Endothelial cell of umbilical vein (primary cell): ENCODE measurements around the gene PRKAG2. TPM values are rescaled to one million over a fixed set of nuclear protein-coding genes. Genes with fewer than 3 reads are reported as not detected.

Experiments used
- BruUV-seq: library from RNA; stranded (reverse); fragments of 400-500 nt; replicated peaks from 2 replicates; lab custom pipeline; 2021; lab: Mats Ljungman, UMichigan
- CTCF ChIA-PET: fragments of 300-600, 350-600 bp; sonication (Branson Sonifier 250); formaldehyde crosslinking; loops from one replicate; lab custom pipeline; 2021; ENCODE audit warnings: antibody characterized with exemption, inconsistent platforms; lab: Charles Lee
- POLR2A ChIA-PET: fragments of 300-600, 350-600 bp; sonication (Branson Sonifier 250); formaldehyde crosslinking; loops from one replicate; lab custom pipeline; 2021; ENCODE audit warnings: antibody characterized with exemption, inconsistent platforms; lab: Charles Lee
- DNase-seq: peaks from one replicate; pipeline ENCODE4 v3.0.0-alpha.2; 2011; ENCODE audit warnings: low read depth, low spot score
- FAIRE-seq: peaks from 2 replicates; lab custom pipeline; 2011; peaks lifted over from hg19 to GRCh38; lab: Jason Lieb, UNC
- H2AFZ ChIP-seq: 2 replicates; pipeline ENCODE4 v1.6.0; 2012; ENCODE audit warnings: low read depth, low read length, control low read depth, inconsistent platforms
- H3K27ac ChIP-seq: 2 replicates; pipeline ENCODE4 v1.5.1; 2011; ENCODE audit warnings: low read depth, mild to moderate bottlenecking, control low read depth, low read length, moderate library complexity; ENCODE audit not compliant: insufficient read depth
- H3K27me3 ChIP-seq, 2 experiments: 2 replicates each; pipeline versions ENCODE4 v1.6.0 to v1.6.1; 2011; ENCODE audit warnings: low read length in 2 of 2, mixed read lengths in 1 of 2; ENCODE audit not compliant: control insufficient read depth in 2 of 2, insufficient read depth in 2 of 2
- H3K36me3 ChIP-seq, 2 experiments: 2 replicates in 1 of 2; 3 replicates in 1 of 2; pipeline ENCODE4 v1.5.1; 2011; ENCODE audit warnings: low read length in 2 of 2, mild to moderate bottlenecking in 1 of 2, moderate library complexity in 1 of 2; ENCODE audit not compliant: control insufficient read depth in 2 of 2, insufficient read depth in 2 of 2; ENCODE audit errors: extremely low read depth in 1 of 2
- H3K4me1 ChIP-seq: 3 replicates; pipeline ENCODE4 v1.5.1; 2011; ENCODE audit warnings: mild to moderate bottlenecking, low read length; ENCODE audit not compliant: control insufficient read depth, insufficient read depth; ENCODE audit errors: extremely low read depth
- H3K4me2 ChIP-seq: 2 replicates; pipeline ENCODE4 v1.6.1; 2011; ENCODE audit warnings: low read length, control low read depth, mixed read lengths; ENCODE audit not compliant: insufficient read depth
- H3K4me3 ChIP-seq, 3 experiments: fragments of 200-600 bp in 1 of 3; sonication (generic), shearing (Covaris generic) in 1 of 3; replicated peaks in 1 of 3; 2 replicates each; pipeline ENCODE4 v1.5.1; 2011 to 2016; ENCODE audit warnings: control low read depth in 3 of 3, low read length in 3 of 3, mild to moderate bottlenecking in 2 of 3, inconsistent platforms in 1 of 3, low read depth in 1 of 3, moderate library complexity in 1 of 3; ENCODE audit not compliant: insufficient read depth in 1 of 3
- H3K79me2 ChIP-seq: 2 replicates; pipeline ENCODE4 v1.6.0; 2012; ENCODE audit warnings: low read length, inconsistent platforms; ENCODE audit not compliant: control insufficient read depth, insufficient read depth
- H3K9ac ChIP-seq: replicated peaks from 2 replicates; pipeline ENCODE3; 2011; ENCODE audit warnings: low read length, control low read depth; ENCODE audit not compliant: insufficient read depth; ENCODE audit errors: extremely low read depth
- H3K9me1 ChIP-seq: replicated peaks from 3 replicates; pipeline ENCODE4 v1.6.0; 2011; ENCODE audit warnings: mild to moderate bottlenecking, low read length; ENCODE audit not compliant: control insufficient read depth, insufficient read depth; ENCODE audit errors: extremely low read depth
- H3K9me3 ChIP-seq: replicated peaks from 2 replicates; pipeline ENCODE4 v1.5.1; 2012; ENCODE audit warnings: low read length, inconsistent platforms; ENCODE audit not compliant: control insufficient read depth, insufficient read depth
- H4K20me1 ChIP-seq: replicated peaks from 2 replicates; pipeline ENCODE3; 2011; ENCODE audit warnings: mild to moderate bottlenecking, low read length; ENCODE audit not compliant: control insufficient read depth, insufficient read depth; ENCODE audit errors: extremely low read depth
- EZH2 ChIP-seq: IDR thresholded peaks from 2 replicates; pipeline ENCODE4 v1.6.1; 2012; ENCODE audit warnings: borderline replicate concordance, low read depth, mild to moderate bottlenecking, moderate library complexity, low read length, inconsistent platforms; ENCODE audit not compliant: severe bottlenecking
- FOS ChIP-seq: IDR thresholded peaks from 2 replicates; pipeline ENCODE4 v1.6.1; 2011; ENCODE audit warnings: mild to moderate bottlenecking, low read length, moderate library complexity, borderline replicate concordance; ENCODE audit not compliant: insufficient read depth
- GATA2 ChIP-seq: IDR thresholded peaks from 2 replicates; pipeline ENCODE4 v1.7.0; 2011; ENCODE audit warnings: low read depth, mild to moderate bottlenecking, moderate library complexity, mixed read lengths, low read length; ENCODE audit not compliant: insufficient read length, insufficient read depth
- JUN ChIP-seq: IDR thresholded peaks from 2 replicates; pipeline ENCODE4 v1.6.1; 2011; ENCODE audit warnings: borderline replicate concordance, low read depth; ENCODE audit not compliant: insufficient read length, insufficient read depth
- MYC ChIP-seq: IDR thresholded peaks from one replicate; pipeline ENCODE4 v1.6.1; 2011; ENCODE audit warnings: mild to moderate bottlenecking, low read depth, low read length
- POLR2A ChIP-seq: IDR thresholded peaks from 2 replicates; pipeline ENCODE4 v1.6.1; 2012; ENCODE audit warnings: low read depth, mild to moderate bottlenecking, control low read depth, low read length
- POLR2AphosphoS5 ChIP-seq: IDR thresholded peaks from 2 replicates; pipeline ENCODE4 v1.6.1; 2012; ENCODE audit warnings: low read depth, mild to moderate bottlenecking, control low read depth, low read length, moderate library complexity; ENCODE audit not compliant: insufficient read depth
- dilution Hi-C: fragments of 300-500 bp; cut with MboI; formaldehyde crosslinking; loops from one replicate; pipeline ENCODE4 v1.15.0; 2019; ENCODE audit warnings: low sequenced_read_pairs; ENCODE audit not compliant: extremely low pct_ligation_motif_present
- intact Hi-C: fragments of 100-400 bp; cut with micrococcal nuclease; formaldehyde crosslinking; loops from one replicate; pipeline ENCODE4 v1.10.0; 2022
- polyA plus RNA-seq, 4 experiments: library from polyadenylated mRNA; depleted of rRNA in 3 of 4; stranded (reverse) in 3 of 4; unstranded in 1 of 4; fragments of >200 nt; gene quantifications; 2 replicates each; pipeline versions ENCODE4 v1.2.1 to v1.2.3, GENCODE V29; 2011 to 2012; ENCODE audit warnings: missing spikeins in 1 of 4
- total RNA-seq: library from RNA; stranded (reverse); gene quantifications from 2 replicates; pipeline ENCODE4 v1.2.3, GENCODE V29; 2021
- TF ChIP-seq, protein P1 (sequence below): IDR thresholded peaks from 2 replicates; pipeline ENCODE4 v1.6.1; 2011; ENCODE audit not compliant: insufficient read depth, insufficient read length
- TF ChIP-seq, protein P2 (sequence below), 2 donors: IDR thresholded peaks; 1 replicate in 1 of 2; 2 replicates in 1 of 2; pipeline ENCODE4 v1.5.1; 2011; ENCODE audit warnings: low read length in 2 of 2, mild to moderate bottlenecking in 2 of 2, moderate library complexity in 2 of 2, control low read depth in 1 of 2, inconsistent platforms in 1 of 2, low read depth in 1 of 2; ENCODE audit not compliant: insufficient read depth in 1 of 2; ENCODE audit errors: extremely low read depth in 1 of 2

The PRKAG2 gene
- total and polyA plus RNA-seq, 2 donors (not counting 3 experiments of a cell fraction or from before 2014, with no cell fraction given): 19.3 to 51.5 TPM

DNA sequence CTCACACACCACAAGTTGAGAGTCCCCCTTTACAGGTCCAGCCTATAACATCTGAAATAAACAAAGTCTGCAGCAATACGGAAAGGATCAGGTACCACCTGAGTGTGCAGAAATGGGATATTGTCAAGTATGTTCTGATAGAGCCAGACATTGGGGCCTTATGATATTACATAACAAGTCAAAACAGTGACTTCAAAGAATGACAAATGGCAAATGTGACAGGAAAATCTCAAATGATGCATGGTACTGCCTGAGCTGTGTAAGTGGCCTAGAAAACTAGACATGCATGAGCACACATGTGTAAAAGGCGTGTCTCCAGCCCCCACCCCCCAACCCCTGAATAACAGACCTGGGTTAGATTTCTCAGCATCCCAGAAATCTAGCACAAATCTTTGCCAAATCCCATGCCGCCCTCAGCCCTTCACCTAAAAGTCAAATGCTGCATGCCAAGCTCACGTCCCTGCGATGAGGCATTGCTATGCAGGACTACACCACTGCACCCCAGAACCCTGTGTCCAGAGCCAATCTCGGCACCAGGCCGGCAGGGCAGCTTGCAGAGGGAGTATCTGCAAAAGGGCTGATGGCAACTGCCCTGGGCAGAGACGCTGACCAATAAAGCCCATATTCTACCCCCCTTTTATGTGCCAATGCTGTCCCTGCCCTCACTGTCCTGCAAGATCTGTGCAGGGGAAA lies 58.8 kb downstream of the PRKAG2 start:
- no TSS peak for BruUV-seq
- H3K79me2 ChIP-seq: no peaks in the 10 kb centered on the region
- no peaks in the 10 kb centered on the region for H3K4me1 ChIP-seq
- peaks cover 0 to 2% of the 10 kb centered on the region in 2 experiments for H3K27me3 ChIP-seq
- no peaks in the 10 kb centered on the region for H4K20me1 ChIP-seq
- H3K4me3 ChIP-seq: no peak overlapping the region
- intact Hi-C loops (no loop called here), dilution Hi-C loops (no loop called here)
- H3K9me1 ChIP-seq: no peaks in the 10 kb centered on the region
- ChIA-PET CTCF (no interaction called here), POLR2A (no interaction called here)
- TF ChIP-seq GATA2 (no peak), JUN (no peak)
- TF ChIP-seq, protein P1, sequence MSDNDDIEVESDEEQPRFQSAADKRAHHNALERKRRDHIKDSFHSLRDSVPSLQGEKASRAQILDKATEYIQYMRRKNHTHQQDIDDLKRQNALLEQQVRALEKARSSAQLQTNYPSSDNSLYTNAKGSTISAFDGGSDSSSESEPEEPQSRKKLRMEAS: no peak
- no peak overlapping the region for H2AFZ ChIP-seq
- H3K9me3 ChIP-seq: no peaks in the 10 kb centered on the region
- no peak overlapping the region for H3K9ac ChIP-seq
- DNase-seq (no peak), FAIRE-seq (no peak)
- H3K4me2 ChIP-seq: no peak overlapping the region
- H3K27ac ChIP-seq: no peak overlapping the region
- H3K36me3 ChIP-seq: no peaks in the 10 kb centered on the region

DNA sequence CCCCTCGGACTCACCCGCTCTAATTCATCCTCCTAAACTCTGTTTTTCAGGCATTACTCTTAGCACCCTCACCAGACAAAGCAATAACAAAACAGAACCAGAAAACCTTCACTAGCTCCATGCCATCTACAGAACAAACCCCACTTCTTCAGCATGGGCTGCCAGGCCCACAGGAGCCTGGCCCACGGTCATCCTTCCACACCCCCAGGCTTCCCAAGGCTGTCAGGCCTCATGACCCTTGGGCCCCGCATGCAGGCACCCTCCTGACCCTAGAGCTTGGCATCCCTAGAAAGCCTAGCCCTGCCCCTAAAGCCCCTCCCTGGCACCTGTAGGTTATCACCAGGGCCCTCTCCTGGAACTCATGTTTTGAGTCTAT lies 59.6 kb downstream of the PRKAG2 start:
- peaks cover 0 to under 1% of the 10 kb centered on the region in 2 experiments for H3K27me3 ChIP-seq
- BruUV-seq: no TSS peak
- DNase-seq (no peak), FAIRE-seq (no peak)
- no peak overlapping the region for H3K4me2 ChIP-seq
- no peak overlapping the region for H3K4me3 ChIP-seq
- ChIA-PET POLR2A (no interaction called here), CTCF (no interaction called here)
- no peaks in the 10 kb centered on the region for H3K9me1 ChIP-seq
- H2AFZ ChIP-seq: no peak overlapping the region
- no peaks in the 10 kb centered on the region for H4K20me1 ChIP-seq
- no peak overlapping the region for H3K27ac ChIP-seq
- H3K9ac ChIP-seq: no peak overlapping the region
- H3K4me1 ChIP-seq: no peaks in the 10 kb centered on the region
- no peaks in the 10 kb centered on the region for H3K79me2 ChIP-seq
- dilution Hi-C loops (no loop called here), intact Hi-C loops (no loop called here)
- H3K36me3 ChIP-seq: no peaks in the 10 kb centered on the region
- TF ChIP-seq, protein P1: no peak
- TF ChIP-seq MYC: no peak
- no peak for TF ChIP-seq JUN
- no peak for TF ChIP-seq FOS
- TF ChIP-seq POLR2A: no peak
- no peak for TF ChIP-seq EZH2
- TF ChIP-seq, protein P2, sequence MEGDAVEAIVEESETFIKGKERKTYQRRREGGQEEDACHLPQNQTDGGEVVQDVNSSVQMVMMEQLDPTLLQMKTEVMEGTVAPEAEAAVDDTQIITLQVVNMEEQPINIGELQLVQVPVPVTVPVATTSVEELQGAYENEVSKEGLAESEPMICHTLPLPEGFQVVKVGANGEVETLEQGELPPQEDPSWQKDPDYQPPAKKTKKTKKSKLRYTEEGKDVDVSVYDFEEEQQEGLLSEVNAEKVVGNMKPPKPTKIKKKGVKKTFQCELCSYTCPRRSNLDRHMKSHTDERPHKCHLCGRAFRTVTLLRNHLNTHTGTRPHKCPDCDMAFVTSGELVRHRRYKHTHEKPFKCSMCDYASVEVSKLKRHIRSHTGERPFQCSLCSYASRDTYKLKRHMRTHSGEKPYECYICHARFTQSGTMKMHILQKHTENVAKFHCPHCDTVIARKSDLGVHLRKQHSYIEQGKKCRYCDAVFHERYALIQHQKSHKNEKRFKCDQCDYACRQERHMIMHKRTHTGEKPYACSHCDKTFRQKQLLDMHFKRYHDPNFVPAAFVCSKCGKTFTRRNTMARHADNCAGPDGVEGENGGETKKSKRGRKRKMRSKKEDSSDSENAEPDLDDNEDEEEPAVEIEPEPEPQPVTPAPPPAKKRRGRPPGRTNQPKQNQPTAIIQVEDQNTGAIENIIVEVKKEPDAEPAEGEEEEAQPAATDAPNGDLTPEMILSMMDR (IDR thresholded peaks at IDR 0.05; ENCODE audit: extremely low read depth in 1 of 2, insufficient read depth in 1 of 2, low read depth in 1 of 2, low read length in 2 of 2): no peak
- TF ChIP-seq POLR2AphosphoS5: no peak
- no peak for TF ChIP-seq GATA2
- H3K9me3 ChIP-seq: no peaks in the 10 kb centered on the region
